Neural cell (in vitro differentiated cells): ENCODE results near the gene ARHGAP29. TPM values are rescaled to one million over a fixed set of nuclear protein-coding genes. Genes with fewer than 3 reads are reported as not detected.

Experiments used
- H2AFZ ChIP-seq: fragments of 200-600, 300-800 bp; sonication (generic), shearing (Covaris generic); 2 replicates; pipeline ENCODE4 v1.6.0; 2014; ENCODE audit warnings: low read depth, mild to moderate bottlenecking, antibody characterized with exemption, low read length, moderate library complexity
- H3F3A ChIP-seq: fragments of 200-600 bp; shearing (Covaris generic); 2 replicates; pipeline ENCODE4 v1.6.1; 2016; ENCODE audit warnings: mild to moderate bottlenecking, moderate library complexity, mixed read lengths, antibody characterized with exemption, low read length; ENCODE audit not compliant: insufficient read depth, poor library complexity, severe bottlenecking
- H3K27ac ChIP-seq: fragments of 200-600, 300-800 bp; sonication (generic), shearing (Covaris generic); 2 replicates; pipeline ENCODE4 v1.5.1; 2014; ENCODE audit warnings: mild to moderate bottlenecking, low read length, moderate library complexity
- H3K27me3 ChIP-seq: fragments of 300-800, 200-600 bp; sonication (generic), shearing (Covaris generic); 2 replicates; pipeline ENCODE4 v1.6.0; 2014; ENCODE audit warnings: mild to moderate bottlenecking, low read depth, low read length, moderate library complexity; ENCODE audit not compliant: insufficient read depth
- H3K36me3 ChIP-seq: fragments of 300-800, 200-600 bp; sonication (generic), shearing (Covaris generic); 2 replicates; pipeline ENCODE4 v1.5.1; 2014; ENCODE audit warnings: mild to moderate bottlenecking, antibody characterized with exemption, low read length, moderate library complexity; ENCODE audit not compliant: insufficient read depth
- H3K4me2 ChIP-seq: fragments of 300-800, 200-600 bp; sonication (generic), shearing (Covaris generic); 2 replicates; pipeline ENCODE4 v1.6.0; 2014; ENCODE audit warnings: mild to moderate bottlenecking, low read length
- H3K4me3 ChIP-seq: fragments of 300-800, 200-600 bp; sonication (generic), shearing (Covaris generic); 2 replicates; pipeline ENCODE4 v1.5.1; 2014; ENCODE audit warnings: mild to moderate bottlenecking, low read length, moderate library complexity
- H3K79me2 ChIP-seq: fragments of 200-600 bp; shearing (Covaris generic); replicated peaks from 2 replicates; pipeline ENCODE4 v1.6.0; 2014; ENCODE audit warnings: mild to moderate bottlenecking, low read length, moderate library complexity; ENCODE audit not compliant: insufficient read depth
- H3K9ac ChIP-seq: fragments of 300-800, 200-600 bp; sonication (generic), shearing (Covaris generic); 2 replicates; pipeline ENCODE4 v1.6.1; 2016; ENCODE audit warnings: mild to moderate bottlenecking, low read length, mixed read lengths
- H3K9me2 ChIP-seq: fragments of 200-600 bp; shearing (Covaris generic); 2 replicates; pipeline ENCODE4 v1.6.1; 2016; ENCODE audit warnings: mild to moderate bottlenecking, low read length, mixed read lengths; ENCODE audit not compliant: insufficient read depth
- H3K9me3 ChIP-seq: fragments of 200-600, 300-800 bp; sonication (generic), shearing (Covaris generic); 2 replicates; pipeline ENCODE4 v1.6.1; 2016; ENCODE audit warnings: mild to moderate bottlenecking, mixed run types, low read length, moderate library complexity, mixed read lengths
- H4K20me1 ChIP-seq: fragments of 200-600 bp; shearing (Covaris generic); 2 replicates; pipeline ENCODE4 v1.6.1; 2016; ENCODE audit warnings: mild to moderate bottlenecking, mixed run types; ENCODE audit not compliant: insufficient read depth
- EP300 ChIP-seq: fragments of 450-650 bp; conservative IDR thresholded peaks from 2 replicates; pipeline ENCODE4 v1.6.1; 2014; ENCODE audit warnings: antibody characterized with exemption, mild to moderate bottlenecking, moderate library complexity; ENCODE audit not compliant: poor library complexity, severe bottlenecking
- EZH2 ChIP-seq: fragments of 200-600, 300-800 bp; shearing (Covaris generic), sonication (generic); IDR thresholded peaks from 2 replicates; pipeline ENCODE4 v1.6.1; 2014; ENCODE audit warnings: antibody characterized with exemption, low read length, borderline replicate concordance, mild to moderate bottlenecking; ENCODE audit not compliant: insufficient read depth, poor library complexity, severe bottlenecking
- MXI1 ChIP-seq: fragments of 450-650 bp; conservative IDR thresholded peaks from 2 replicates; pipeline ENCODE4 v1.6.1; 2014; ENCODE audit warnings: antibody characterized with exemption, mild to moderate bottlenecking; ENCODE audit not compliant: poor library complexity, severe bottlenecking
- POLR2AphosphoS5 ChIP-seq: IDR thresholded peaks from 2 replicates; pipeline ENCODE4 v1.6.1; 2012
- RAD21 ChIP-seq: fragments of 450-650 bp; conservative IDR thresholded peaks from 2 replicates; pipeline ENCODE4 v1.6.1; 2014; ENCODE audit warnings: antibody characterized with exemption, mild to moderate bottlenecking, moderate library complexity
- SMC3 ChIP-seq: fragments of 450-650 bp; conservative IDR thresholded peaks from 2 replicates; pipeline ENCODE4 v1.6.1; 2014; ENCODE audit warnings: antibody characterized with exemption, mild to moderate bottlenecking, moderate library complexity; ENCODE audit not compliant: poor library complexity
- TAF1 ChIP-seq: IDR thresholded peaks from 2 replicates; pipeline ENCODE4 v1.6.1; 2012; ENCODE audit warnings: low read depth
- polyA plus RNA-seq: library from polyadenylated mRNA; depleted of rRNA; stranded (reverse); fragments of >200 nt; gene quantifications from 2 replicates; pipeline ENCODE4 v1.2.3, GENCODE V29; 2014
- TF ChIP-seq, protein P1 (sequence below): fragments of 450-650 bp; IDR thresholded peaks from 2 replicates; pipeline ENCODE4 v1.5.1; 2014; ENCODE audit warnings: antibody characterized with exemption, mild to moderate bottlenecking, moderate library complexity; ENCODE audit not compliant: poor library complexity, severe bottlenecking
- TF ChIP-seq, protein P2 (sequence below): IDR thresholded peaks from 2 replicates; pipeline ENCODE4 v1.6.1; 2012; ENCODE audit warnings: borderline replicate concordance

ARHGAP29 gene
- polyA plus RNA-seq, 1 donor from 2014 or later: 1.2 TPM

DNA sequence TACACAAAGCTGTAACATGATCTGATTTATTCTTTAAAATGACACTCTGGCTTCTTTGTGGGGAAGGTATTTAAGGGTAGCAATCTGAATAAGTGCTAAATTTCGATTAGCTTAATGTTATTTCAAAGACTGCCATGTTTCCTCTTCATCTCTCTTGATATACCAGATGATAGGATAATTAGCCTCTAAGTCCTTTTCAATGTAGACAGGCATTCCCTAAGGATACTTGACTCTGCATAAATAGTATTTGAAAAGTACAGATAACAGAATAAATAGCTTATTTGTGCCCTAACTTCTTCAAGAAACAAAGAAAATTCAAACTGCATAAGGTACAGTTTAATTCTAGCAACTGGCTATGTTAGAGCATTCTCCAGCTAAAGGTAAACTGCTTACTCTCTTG lies 46.2 kb downstream of the ARHGAP29 start:
- Histone ChIP-seq H3K27ac (peak overlapping the region; percentile 58), H3K4me2 (peak overlapping the region; percentile 18), H3F3A (no peaks in the 10 kb centered on the region), H3K9me3 (no peaks in the 10 kb centered on the region), H2AFZ (no peak overlapping the region), H4K20me1 (no peaks in the 10 kb centered on the region), H3K36me3 (no peaks in the 10 kb centered on the region), H3K9me2 (no peaks in the 10 kb centered on the region), H3K27me3 (no peaks in the 10 kb centered on the region), H3K9ac (no peak overlapping the region), H3K79me2 (no peaks in the 10 kb centered on the region), H3K4me3 (peak overlapping the region; percentile 37)
- TF ChIP-seq, protein P1, sequence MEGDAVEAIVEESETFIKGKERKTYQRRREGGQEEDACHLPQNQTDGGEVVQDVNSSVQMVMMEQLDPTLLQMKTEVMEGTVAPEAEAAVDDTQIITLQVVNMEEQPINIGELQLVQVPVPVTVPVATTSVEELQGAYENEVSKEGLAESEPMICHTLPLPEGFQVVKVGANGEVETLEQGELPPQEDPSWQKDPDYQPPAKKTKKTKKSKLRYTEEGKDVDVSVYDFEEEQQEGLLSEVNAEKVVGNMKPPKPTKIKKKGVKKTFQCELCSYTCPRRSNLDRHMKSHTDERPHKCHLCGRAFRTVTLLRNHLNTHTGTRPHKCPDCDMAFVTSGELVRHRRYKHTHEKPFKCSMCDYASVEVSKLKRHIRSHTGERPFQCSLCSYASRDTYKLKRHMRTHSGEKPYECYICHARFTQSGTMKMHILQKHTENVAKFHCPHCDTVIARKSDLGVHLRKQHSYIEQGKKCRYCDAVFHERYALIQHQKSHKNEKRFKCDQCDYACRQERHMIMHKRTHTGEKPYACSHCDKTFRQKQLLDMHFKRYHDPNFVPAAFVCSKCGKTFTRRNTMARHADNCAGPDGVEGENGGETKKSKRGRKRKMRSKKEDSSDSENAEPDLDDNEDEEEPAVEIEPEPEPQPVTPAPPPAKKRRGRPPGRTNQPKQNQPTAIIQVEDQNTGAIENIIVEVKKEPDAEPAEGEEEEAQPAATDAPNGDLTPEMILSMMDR: no peak
- TF ChIP-seq, protein P2, sequence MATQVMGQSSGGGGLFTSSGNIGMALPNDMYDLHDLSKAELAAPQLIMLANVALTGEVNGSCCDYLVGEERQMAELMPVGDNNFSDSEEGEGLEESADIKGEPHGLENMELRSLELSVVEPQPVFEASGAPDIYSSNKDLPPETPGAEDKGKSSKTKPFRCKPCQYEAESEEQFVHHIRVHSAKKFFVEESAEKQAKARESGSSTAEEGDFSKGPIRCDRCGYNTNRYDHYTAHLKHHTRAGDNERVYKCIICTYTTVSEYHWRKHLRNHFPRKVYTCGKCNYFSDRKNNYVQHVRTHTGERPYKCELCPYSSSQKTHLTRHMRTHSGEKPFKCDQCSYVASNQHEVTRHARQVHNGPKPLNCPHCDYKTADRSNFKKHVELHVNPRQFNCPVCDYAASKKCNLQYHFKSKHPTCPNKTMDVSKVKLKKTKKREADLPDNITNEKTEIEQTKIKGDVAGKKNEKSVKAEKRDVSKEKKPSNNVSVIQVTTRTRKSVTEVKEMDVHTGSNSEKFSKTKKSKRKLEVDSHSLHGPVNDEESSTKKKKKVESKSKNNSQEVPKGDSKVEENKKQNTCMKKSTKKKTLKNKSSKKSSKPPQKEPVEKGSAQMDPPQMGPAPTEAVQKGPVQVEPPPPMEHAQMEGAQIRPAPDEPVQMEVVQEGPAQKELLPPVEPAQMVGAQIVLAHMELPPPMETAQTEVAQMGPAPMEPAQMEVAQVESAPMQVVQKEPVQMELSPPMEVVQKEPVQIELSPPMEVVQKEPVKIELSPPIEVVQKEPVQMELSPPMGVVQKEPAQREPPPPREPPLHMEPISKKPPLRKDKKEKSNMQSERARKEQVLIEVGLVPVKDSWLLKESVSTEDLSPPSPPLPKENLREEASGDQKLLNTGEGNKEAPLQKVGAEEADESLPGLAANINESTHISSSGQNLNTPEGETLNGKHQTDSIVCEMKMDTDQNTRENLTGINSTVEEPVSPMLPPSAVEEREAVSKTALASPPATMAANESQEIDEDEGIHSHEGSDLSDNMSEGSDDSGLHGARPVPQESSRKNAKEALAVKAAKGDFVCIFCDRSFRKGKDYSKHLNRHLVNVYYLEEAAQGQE: no peak
- TF ChIP-seq EZH2 (no peak), POLR2AphosphoS5 (peak; percentile 54), MXI1 (no peak), EP300 (peak; percentile 69), SMC3 (no peak)

DNA sequence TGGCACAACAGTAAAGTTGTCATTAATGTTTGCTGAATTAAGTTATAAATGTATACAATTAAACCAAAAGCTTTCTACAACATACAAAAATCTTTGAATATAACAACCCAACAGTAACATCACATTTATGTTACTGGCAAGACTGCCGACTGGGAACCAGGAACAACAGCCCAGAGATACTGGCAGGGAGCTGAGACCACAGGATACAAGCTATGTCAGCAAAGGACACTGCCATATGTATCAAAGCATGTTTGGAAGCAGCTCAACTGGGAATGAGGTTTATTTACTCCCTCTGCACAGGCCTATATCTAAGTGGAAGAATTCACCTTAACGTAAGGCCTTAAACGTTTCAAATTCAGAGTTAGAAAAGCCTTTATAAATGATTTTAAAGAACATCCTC lies 50.4 kb downstream of the ARHGAP29 start:
- Histone ChIP-seq H3K4me2 (no peak overlapping the region), H4K20me1 (no peaks in the 10 kb centered on the region), H3K27ac (no peak overlapping the region), H2AFZ (no peak overlapping the region), H3K79me2 (no peaks in the 10 kb centered on the region), H3F3A (no peaks in the 10 kb centered on the region), H3K9me2 (no peaks in the 10 kb centered on the region), H3K27me3 (no peaks in the 10 kb centered on the region), H3K4me3 (no peak overlapping the region), H3K9ac (no peak overlapping the region), H3K36me3 (no peaks in the 10 kb centered on the region), H3K9me3 (no peaks in the 10 kb centered on the region)
- no peak for TF ChIP-seq TAF1
- TF ChIP-seq SMC3: no peak
- TF ChIP-seq RAD21: no peak
- TF ChIP-seq MXI1: no peak
- TF ChIP-seq, protein P2: no peak
- no peak for TF ChIP-seq EZH2
- TF ChIP-seq, protein P1: no peak
- TF ChIP-seq POLR2AphosphoS5: no peak
- TF ChIP-seq EP300: no peak
